GM12878 (cell line): ENCODE measurements around the gene SYNDIG1. TPM values are rescaled to one million over a fixed set of nuclear protein-coding genes. Genes with fewer than 3 reads are reported as not detected.

Source experiments
- ATAC-seq: fragments of 200-7000 bp; cut with Tn5 transposase; 3 replicates; pipeline ENCODE4 v1.9.1; 2020; ENCODE audit warnings: mild to moderate bottlenecking, moderate library complexity
- BruUV-seq: library from RNA; stranded (reverse); fragments of 400-500 nt; replicated peaks from 2 replicates; lab custom pipeline; 2021; lab: Mats Ljungman, UMichigan
- CTCF ChIA-PET: fragments of 300-600 bp; sonication (Branson Sonifier 250); formaldehyde crosslinking; extraction: SDS; loops from one replicate; lab custom pipeline; 2021; ENCODE audit warnings: inconsistent platforms; lab: Yijun Ruan, JAX
- POLR2A ChIA-PET: fragments of 350-600 bp; formaldehyde crosslinking; extraction: SDS; loops from one replicate; lab custom pipeline; 2021; ENCODE audit warnings: inconsistent platforms; lab: Charles Lee
- RAD21 ChIA-PET: fragments of 300-600 bp; sonication (Branson Sonifier 250); formaldehyde crosslinking; loops from one replicate; lab custom pipeline; 2023; ENCODE audit warnings: antibody characterized with exemption; ENCODE audit not compliant: unreplicated experiment; lab: Charles Lee
- SMC1A ChIA-PET: fragments of 300-600 bp; sonication (Branson Sonifier 250); formaldehyde crosslinking; loops from one replicate; lab custom pipeline; 2023; ENCODE audit not compliant: unreplicated experiment, uncharacterized antibody; lab: Charles Lee
- DNase-seq: peaks from one replicate; pipeline ENCODE4 v3.0.0-alpha.2; 2011; ENCODE audit warnings: low read depth, low spot score
- FAIRE-seq: peaks from 3 replicates; lab custom pipeline; 2011; peaks lifted over from hg19 to GRCh38; lab: Jason Lieb, UNC
- H2AFZ ChIP-seq: 2 replicates; pipeline ENCODE4 v1.6.0; 2011; ENCODE audit warnings: low read depth, low read length, control low read depth; ENCODE audit not compliant: control insufficient read depth
- H3K27ac ChIP-seq: 2 replicates; pipeline ENCODE4 v1.5.1; 2011; ENCODE audit warnings: control low read depth; ENCODE audit not compliant: control insufficient read depth, insufficient read depth
- H3K27me3 ChIP-seq, 2 experiments: replicated peaks in 1 of 2; 2 replicates each; pipeline versions ENCODE4 v1.6.0 to v1.6.1; 2011; ENCODE audit warnings: low read length in 1 of 2; ENCODE audit not compliant: control insufficient read depth in 2 of 2, insufficient read depth in 2 of 2
- H3K36me3 ChIP-seq, 2 experiments: 2 replicates each; pipeline ENCODE4 v1.5.1; 2011; ENCODE audit warnings: low read length in 1 of 2; ENCODE audit not compliant: control insufficient read depth in 2 of 2, insufficient read depth in 2 of 2
- H3K4me1 ChIP-seq: 2 replicates; pipeline ENCODE4 v1.6.1; 2011; ENCODE audit warnings: mild to moderate bottlenecking, low read length, moderate library complexity, mixed read lengths; ENCODE audit not compliant: control insufficient read depth, insufficient read depth
- H3K4me2 ChIP-seq: 2 replicates; pipeline ENCODE4 v1.6.0; 2011; ENCODE audit warnings: control low read depth; ENCODE audit not compliant: control insufficient read depth, insufficient read depth
- H3K4me3 ChIP-seq: fragments of 200-600 bp; sonication (generic); 2 replicates; pipeline ENCODE4 v1.5.1; 2016
- H3K79me2 ChIP-seq: 2 replicates; pipeline ENCODE4 v1.6.0; 2011; ENCODE audit warnings: low read length; ENCODE audit not compliant: control insufficient read depth, insufficient read depth
- H3K9ac ChIP-seq: 2 replicates; pipeline ENCODE4 v1.8.0; 2011; ENCODE audit warnings: low read length, control low read depth, mixed read lengths; ENCODE audit not compliant: control insufficient read depth, insufficient read depth
- H3K9me3 ChIP-seq: replicated peaks from 3 replicates; pipeline ENCODE4 v1.5.1; 2011; ENCODE audit warnings: mild to moderate bottlenecking, low read length; ENCODE audit not compliant: control insufficient read depth, insufficient read depth
- H4K20me1 ChIP-seq: 2 replicates; pipeline ENCODE4 v1.6.0; 2011; ENCODE audit not compliant: control insufficient read depth, insufficient read depth
- CBX5 ChIP-seq: sonication (generic); IDR thresholded peaks from 2 replicates; pipeline ENCODE4 v1.6.1; 2016; ENCODE audit warnings: low read depth, moderate library complexity, mild to moderate bottlenecking, inconsistent platforms
- CUX1 ChIP-seq: IDR thresholded peaks from 2 replicates; pipeline ENCODE4 v1.6.1; 2012; ENCODE audit warnings: improper control_type of control experiment, low read depth, low read length; ENCODE audit not compliant: insufficient replicate concordance
- EP300 ChIP-seq, 2 experiments: fragments of 150-350 bp in 1 of 2; IDR thresholded peaks; 2 replicates each; pipeline ENCODE4 v1.6.1; 2011 to 2012; ENCODE audit warnings: low read depth in 2 of 2, low read length in 2 of 2, borderline replicate concordance in 1 of 2, improper control_type of control experiment in 1 of 2, inconsistent platforms in 1 of 2; ENCODE audit not compliant: control insufficient read depth in 1 of 2
- MYC ChIP-seq: IDR thresholded peaks from 2 replicates; pipeline ENCODE4 v1.6.1; 2011; ENCODE audit warnings: mild to moderate bottlenecking, low read length, moderate library complexity, inconsistent platforms; ENCODE audit not compliant: insufficient read depth, insufficient replicate concordance, insufficient read length, severe bottlenecking
- NFYB ChIP-seq: IDR thresholded peaks from 2 replicates; pipeline ENCODE4 v1.6.1; 2011; ENCODE audit warnings: low read depth, mild to moderate bottlenecking, low read length, improper control_type of control experiment, moderate library complexity; ENCODE audit not compliant: insufficient read depth
- ZNF592 ChIP-seq: fragments of 450-650 bp; IDR thresholded peaks from 2 replicates; pipeline ENCODE4 v1.6.1; 2017; ENCODE audit warnings: mild to moderate bottlenecking, moderate library complexity
- ZNF622 ChIP-seq: fragments of 450-650 bp; IDR thresholded peaks from 2 replicates; pipeline ENCODE4 v1.6.1; 2017; ENCODE audit warnings: mild to moderate bottlenecking, inconsistent platforms
- WGBS: methylation state at CpG from one replicate; pipeline ENCODE4 v1.1.6; 2016; ENCODE audit warnings: low lambda C conversion rate; ENCODE audit not compliant: insufficient replicate concordance, insufficient coverage; ENCODE audit errors: missing lambda C conversion rate; 5-methylcytosine and 5-hydroxymethylcytosine counted together
- in situ Hi-C: fragments of 300-500 bp; cut with MboI; formaldehyde crosslinking; loops from 9 replicates; pipeline ENCODE4 v1.14.3; 2018; ENCODE audit warnings: mixed read lengths
- intact Hi-C: fragments of 100-400 bp; cut with micrococcal nuclease; formaldehyde crosslinking; loops from one replicate; pipeline ENCODE4 v1.14.2; 2022; ENCODE audit not compliant: unreplicated experiment
- polyA plus RNA-seq, 11 experiments: library from polyadenylated mRNA; depleted of rRNA in 4 of 11; unstranded in 6 of 11; stranded (reverse) in 5 of 11; fragments of >200 nt; fragmentation: Nextera tagmentation in 4 of 11; fragmentation: Illumina TruSeq in 1 of 11; extraction: Ambion mirVana in 4 of 11; extraction: Trizol in 1 of 11; gene quantifications; 1 replicate in 1 of 11; 2 replicates in 10 of 11; pipeline versions ENCODE4 v1.2.1 to v1.2.3, GENCODE V29; 2011 to 2016; ENCODE audit warnings: inconsistent platforms in 2 of 11, missing spikeins in 2 of 11, low read depth in 1 of 11
- total RNA-seq, 4 experiments: library from RNA; depleted of rRNA in 3 of 4; stranded (reverse); fragments of >200 nt in 3 of 4; fragmentation: Illumina TruSeq in 1 of 4; extraction: Trizol in 1 of 4; gene quantifications; 2 replicates each; pipeline versions ENCODE4 v1.2.1 to v1.2.3, GENCODE V29; 2013 to 2021

The SYNDIG1 gene
- total and polyA plus RNA-seq, 10 of the 15 experiments (the other 5 are each of a cell fraction or from before 2014, with no cell fraction given) = not detected

- intact Hi-C loops = no loop called here
- POLR2A ChIA-PET = no interaction called here
- in situ Hi-C loops = no loop called here
Measured at GRCh38 chr20:24662322-24662721, 192.9 kb downstream of the SYNDIG1 start.

GRCh38 chr20:24662752-24663365 lies 193.4 kb downstream of the SYNDIG1 start:
- Histone ChIP-seq H3K27me3 (no peaks in the 10 kb centered on the region; a peak in 1 of 4 replicates), H3K9me3 (no peaks in the 10 kb centered on the region), H3K27ac (no peak overlapping the region), H3K36me3 (no peaks in the 10 kb centered on the region), H2AFZ (no peak overlapping the region), H3K9ac (no peak overlapping the region), H3K4me1 (no peaks in the 10 kb centered on the region), H3K4me3 (no peak overlapping the region), H4K20me1 (no peaks in the 10 kb centered on the region), H3K4me2 (no peak overlapping the region), H3K79me2 (no peaks in the 10 kb centered on the region)
- WGBS = 23% methylated on average over 11 of the region's 11 CpGs
- POLR2A ChIA-PET = no interaction called here
- ATAC-seq = no peak
- CTCF ChIA-PET = no interaction called here
- BruUV-seq = no TSS peak
- no peak for FAIRE-seq
- intact Hi-C loops (no loop called here), in situ Hi-C loops (no loop called here)
- DNase-seq = no peak
- RAD21 ChIA-PET = no interaction called here
- SMC1A ChIA-PET = no interaction called here
- TF ChIP-seq ZNF622 (no peak), MYC (no peak), CUX1 (no peak), ZNF592 (no peak), EP300 (IDR thresholded peaks at IDR 0.05; ENCODE audit: borderline replicate concordance in 1 of 2, control insufficient read depth in 1 of 2, low read depth in 2 of 2, low read length in 2 of 2) (no peak)

More at GRCh38 chr20:24662322-24662721, 192.9 kb downstream of the SYNDIG1 start:
- Histone ChIP-seq H3K4me2 (no peak overlapping the region), H3K36me3 (no peaks in the 10 kb centered on the region), H4K20me1 (no peaks in the 10 kb centered on the region), H3K27ac (no peak overlapping the region), H2AFZ (no peak overlapping the region), H3K9ac (no peak overlapping the region), H3K4me3 (no peak overlapping the region), H3K9me3 (no peaks in the 10 kb centered on the region), H3K4me1 (no peaks in the 10 kb centered on the region), H3K79me2 (no peaks in the 10 kb centered on the region), H3K27me3 (no peaks in the 10 kb centered on the region; a peak in 1 of 4 replicates)
- no peak for FAIRE-seq
- WGBS = 31% methylated on average over 8 of the region's 8 CpGs
- CTCF ChIA-PET = no interaction called here
- TF ChIP-seq CBX5 (no peak), NFYB (no peak)
- ATAC-seq = no peak
- SMC1A ChIA-PET = no interaction called here
- RAD21 ChIA-PET = no interaction called here
- BruUV-seq = no TSS peak
- no peak for DNase-seq
